Measurements from ENCODE around the gene AGAP1.

AGAP1 gene

DNA sequence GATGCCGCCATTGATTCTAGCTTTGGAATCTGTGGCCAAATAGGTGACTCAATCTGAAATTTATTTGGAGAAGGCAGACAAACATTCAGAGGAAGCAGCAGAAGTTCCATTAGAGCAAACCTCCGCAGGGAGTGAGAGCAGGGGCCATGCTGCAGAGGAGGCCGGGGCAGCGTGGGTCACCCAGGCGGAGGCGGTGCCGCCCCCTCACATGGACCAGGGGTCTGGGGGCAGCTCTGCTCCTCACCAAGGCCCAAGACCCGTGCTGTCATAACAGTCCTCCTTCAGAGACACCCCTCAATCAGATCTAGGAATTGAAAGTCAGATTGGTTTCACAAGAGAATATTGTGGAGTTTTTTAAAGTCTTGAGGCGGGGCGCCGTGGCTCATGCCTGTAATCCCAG is 582.0 kb downstream of the AGAP1 start:
- no peaks in the 10 kb centered on the region for H3F3A ChIP-seq (ENCODE audit: control insufficient read depth, insufficient read depth)
- no peaks in the 10 kb centered on the region for H3K27me3 ChIP-seq (ENCODE audit: control insufficient read depth, low read length)
- no peak for TF ChIP-seq EZH2phosphoT487 (IDR thresholded peaks at IDR 0.05; ENCODE audit: borderline replicate concordance, low read length)
- TF ChIP-seq, protein P1, sequence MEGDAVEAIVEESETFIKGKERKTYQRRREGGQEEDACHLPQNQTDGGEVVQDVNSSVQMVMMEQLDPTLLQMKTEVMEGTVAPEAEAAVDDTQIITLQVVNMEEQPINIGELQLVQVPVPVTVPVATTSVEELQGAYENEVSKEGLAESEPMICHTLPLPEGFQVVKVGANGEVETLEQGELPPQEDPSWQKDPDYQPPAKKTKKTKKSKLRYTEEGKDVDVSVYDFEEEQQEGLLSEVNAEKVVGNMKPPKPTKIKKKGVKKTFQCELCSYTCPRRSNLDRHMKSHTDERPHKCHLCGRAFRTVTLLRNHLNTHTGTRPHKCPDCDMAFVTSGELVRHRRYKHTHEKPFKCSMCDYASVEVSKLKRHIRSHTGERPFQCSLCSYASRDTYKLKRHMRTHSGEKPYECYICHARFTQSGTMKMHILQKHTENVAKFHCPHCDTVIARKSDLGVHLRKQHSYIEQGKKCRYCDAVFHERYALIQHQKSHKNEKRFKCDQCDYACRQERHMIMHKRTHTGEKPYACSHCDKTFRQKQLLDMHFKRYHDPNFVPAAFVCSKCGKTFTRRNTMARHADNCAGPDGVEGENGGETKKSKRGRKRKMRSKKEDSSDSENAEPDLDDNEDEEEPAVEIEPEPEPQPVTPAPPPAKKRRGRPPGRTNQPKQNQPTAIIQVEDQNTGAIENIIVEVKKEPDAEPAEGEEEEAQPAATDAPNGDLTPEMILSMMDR (IDR thresholded peaks at IDR 0.05; ENCODE audit: low read depth, low read length, poor library complexity, severe bottlenecking): no peak
- H3K36me3 ChIP-seq (ENCODE audit: control insufficient read depth, low read length): no peaks in the 10 kb centered on the region
- H3K9me3 ChIP-seq (ENCODE audit: control insufficient read depth, insufficient read depth, low read length): no peaks in the 10 kb centered on the region
- H3K4me2 ChIP-seq (ENCODE audit: low read length): no peak overlapping the region
- no peaks in the 10 kb centered on the region for H4K20me1 ChIP-seq (ENCODE audit: control insufficient read depth, insufficient read depth, low read depth, low read length)
- H3K27ac ChIP-seq (ENCODE audit: low read depth, low read length): no peak overlapping the region
- no peaks in the 10 kb centered on the region for H3K4me1 ChIP-seq (ENCODE audit: control insufficient read depth, low read length)
- no peaks in the 10 kb centered on the region for H3K79me2 ChIP-seq (ENCODE audit: control insufficient read depth, low read length)
- H3K4me3 ChIP-seq (ENCODE audit: low read length): no peak overlapping the region
- H3K9me2 ChIP-seq (replicated peaks; ENCODE audit: control insufficient read depth, low read length): no peaks in the 10 kb centered on the region

DNA sequence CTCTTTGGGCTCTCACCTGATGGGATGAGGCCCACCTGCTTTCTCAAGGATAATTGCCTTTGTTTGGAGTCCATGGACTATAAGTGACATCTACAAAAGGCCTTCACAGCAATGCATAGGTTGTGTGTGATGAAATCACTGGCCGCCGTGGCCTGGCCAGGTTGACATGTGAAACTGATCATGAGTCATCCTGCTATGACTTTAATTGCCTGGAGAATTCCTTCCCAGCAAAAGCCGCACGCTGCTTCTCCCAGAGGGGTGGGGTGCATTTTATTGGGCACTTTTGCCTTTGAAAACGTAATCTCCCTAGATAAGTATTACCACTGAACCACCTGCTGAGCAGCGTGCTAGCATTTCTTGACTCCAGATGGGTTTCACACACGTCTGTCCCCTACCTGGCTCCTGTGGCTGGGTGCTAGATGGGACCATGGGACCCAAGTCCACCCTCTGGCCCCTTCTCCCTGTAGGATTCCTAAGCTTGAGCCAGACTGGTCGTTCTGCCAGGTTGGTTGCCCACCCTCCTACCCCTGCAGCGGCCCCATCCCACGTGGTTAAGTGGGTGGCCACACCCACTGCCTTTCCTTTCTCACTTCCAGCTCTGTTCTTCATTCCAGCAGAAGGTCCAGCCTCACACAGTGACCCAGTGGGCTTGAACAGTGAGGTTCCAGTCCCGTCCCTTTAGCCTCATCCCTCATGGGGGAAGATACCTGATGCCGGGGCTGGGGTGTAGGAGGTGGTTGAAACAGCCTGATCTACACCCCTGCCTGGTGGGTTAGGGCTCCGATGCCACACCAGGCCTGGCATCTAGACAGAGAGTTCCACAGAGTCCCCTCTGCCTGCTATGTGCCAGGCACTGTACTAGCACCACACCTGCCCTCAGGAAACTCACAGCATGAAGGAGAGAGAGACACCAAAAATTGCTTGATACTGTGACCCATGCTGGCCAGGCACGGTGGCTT is 584.7 kb downstream of the AGAP1 start:
- no peaks in the 10 kb centered on the region for H3K9me2 ChIP-seq (replicated peaks; ENCODE audit: control insufficient read depth, low read length)
- H3K4me2 ChIP-seq (ENCODE audit: low read length): no peak overlapping the region
- no peaks in the 10 kb centered on the region for H4K20me1 ChIP-seq (ENCODE audit: control insufficient read depth, insufficient read depth, low read depth, low read length)
- H3K36me3 ChIP-seq (ENCODE audit: control insufficient read depth, low read length): no peaks in the 10 kb centered on the region
- no peak for TF ChIP-seq EZH2phosphoT487 (IDR thresholded peaks at IDR 0.05; ENCODE audit: borderline replicate concordance, low read length)
- TF ChIP-seq, protein P1 (IDR thresholded peaks at IDR 0.05; ENCODE audit: low read depth, low read length, poor library complexity, severe bottlenecking): no peak
- H3F3A ChIP-seq (ENCODE audit: control insufficient read depth, insufficient read depth): no peaks in the 10 kb centered on the region
- no peaks in the 10 kb centered on the region for H3K4me1 ChIP-seq (ENCODE audit: control insufficient read depth, low read length)
- no peaks in the 10 kb centered on the region for H3K27me3 ChIP-seq (ENCODE audit: control insufficient read depth, low read length)
- H3K4me3 ChIP-seq (ENCODE audit: low read length): no peak overlapping the region
- no peaks in the 10 kb centered on the region for H3K9me3 ChIP-seq (ENCODE audit: control insufficient read depth, insufficient read depth, low read length)
- no peaks in the 10 kb centered on the region for H3K79me2 ChIP-seq (ENCODE audit: control insufficient read depth, low read length)
- H3K27ac ChIP-seq (ENCODE audit: low read depth, low read length): no peak overlapping the region

DNA sequence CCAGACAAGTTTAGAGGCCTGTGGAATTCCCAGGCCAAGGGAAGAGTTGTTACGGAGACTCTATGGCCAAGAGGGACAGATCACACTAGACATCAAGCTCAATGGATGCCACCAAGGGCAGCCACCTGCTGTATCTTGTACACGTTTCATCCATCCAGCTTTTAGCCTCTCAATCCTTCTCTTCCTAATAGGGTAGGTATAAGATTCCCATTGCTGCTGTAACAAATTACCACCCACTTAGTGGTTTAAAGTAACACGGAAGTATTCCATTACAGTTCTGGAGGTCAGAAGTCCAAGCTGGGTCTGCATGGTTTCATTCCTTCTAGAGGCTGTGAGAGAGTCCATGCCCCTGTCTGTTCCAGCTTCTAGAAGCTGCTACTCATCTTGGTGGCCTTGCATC is 586.6 kb downstream of the AGAP1 start:
- Histone ChIP-seq H3F3A (ENCODE audit: control insufficient read depth, insufficient read depth) (no peaks in the 10 kb centered on the region), H3K27ac (ENCODE audit: low read depth, low read length) (no peak overlapping the region), H3K9me2 (replicated peaks; ENCODE audit: control insufficient read depth, low read length) (no peaks in the 10 kb centered on the region), H3K27me3 (ENCODE audit: control insufficient read depth, low read length) (no peaks in the 10 kb centered on the region), H3K4me3 (ENCODE audit: low read length) (no peak overlapping the region), H4K20me1 (ENCODE audit: control insufficient read depth, insufficient read depth, low read depth, low read length) (no peaks in the 10 kb centered on the region), H3K36me3 (ENCODE audit: control insufficient read depth, low read length) (no peaks in the 10 kb centered on the region), H3K4me2 (ENCODE audit: low read length) (no peak overlapping the region), H3K79me2 (ENCODE audit: control insufficient read depth, low read length) (no peaks in the 10 kb centered on the region), H3K4me1 (ENCODE audit: control insufficient read depth, low read length) (no peaks in the 10 kb centered on the region), H3K9me3 (ENCODE audit: control insufficient read depth, insufficient read depth, low read length) (no peaks in the 10 kb centered on the region)
- TF ChIP-seq EZH2phosphoT487 (IDR thresholded peaks at IDR 0.05; ENCODE audit: borderline replicate concordance, low read length): no peak
- TF ChIP-seq, protein P1 (IDR thresholded peaks at IDR 0.05; ENCODE audit: low read depth, low read length, poor library complexity, severe bottlenecking): no peak

All from DOHH2 (cell line).